ENCODE measurements around the gene MRPL52.

DNA sequence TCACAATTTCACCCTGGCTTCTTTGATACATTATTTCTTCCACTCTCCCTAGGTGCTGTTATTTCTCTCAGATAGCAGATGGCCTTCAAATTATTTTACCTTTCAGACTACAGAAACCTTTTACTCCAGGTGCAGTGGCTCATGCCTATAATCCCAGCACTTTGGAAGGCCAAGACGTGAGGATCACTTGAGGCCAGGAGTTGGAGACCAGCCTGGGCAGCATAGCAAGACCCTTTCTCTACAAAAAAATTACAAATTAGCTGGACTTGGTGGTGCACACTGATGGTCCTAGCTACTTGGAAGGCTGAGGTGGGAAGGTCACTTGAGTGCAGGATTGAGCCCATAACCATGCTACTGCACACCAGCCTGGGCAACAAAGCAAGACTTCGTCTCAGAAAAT is 37.5 kb upstream of the MRPL52 start:
- TF ChIP-seq CTCF (tag by site-specific recombination; IDR thresholded peaks at IDR 0.05) (no peak), KLF17 (tag by site-specific recombination; IDR thresholded peaks at IDR 0.05) (no peak), ZNF18 (tag by site-specific recombination; IDR thresholded peaks at IDR 0.05) (no peak), TCF7L2 (IDR thresholded peaks at IDR 0.05; ENCODE audit: borderline replicate concordance, low read depth, low read length) (no peak), ZNF121 (tag by site-specific recombination; IDR thresholded peaks at IDR 0.05) (no peak), ZNF514 (tag by site-specific recombination; IDR thresholded peaks at IDR 0.05) (no peak), REST (tag by site-specific recombination; IDR thresholded peaks at IDR 0.05) (no peak), ZBTB1 (tag by site-specific recombination; IDR thresholded peaks at IDR 0.05) (no peak), ZNF239 (tag by site-specific recombination; IDR thresholded peaks at IDR 0.05) (no peak)
